Kidney (tissue), 14 donors: ENCODE measurements around the gene GABBR2. TPM values are rescaled to one million over a fixed set of nuclear protein-coding genes. Genes with fewer than 3 reads are reported as not detected.

Source experiments
- DNase-seq, 5 donors: peaks; one replicate each; pipeline ENCODE4 v3.0.0-alpha.2; 2013 to 2020
- FAIRE-seq: peaks from 2 replicates; lab custom pipeline; 2012; peaks lifted over from hg19 to GRCh38; lab: Jason Lieb, UNC
- H3K27ac ChIP-seq, 2 donors: one replicate each; pipeline ENCODE4 v1.7.0; 2013; ENCODE audit warnings: low read depth in 2 of 2, low read length in 2 of 2, inconsistent platforms in 1 of 2
- H3K27me3 ChIP-seq: one replicate; pipeline ENCODE4 v1.7.1; 2013; ENCODE audit warnings: low read length, inconsistent platforms; ENCODE audit not compliant: control insufficient read depth, insufficient read depth
- H3K36me3 ChIP-seq, 3 donors: one replicate each; pipeline versions ENCODE4 v1.7.0 to v1.7.1; 2013; ENCODE audit warnings: low read length in 3 of 3, control low read depth in 1 of 3, inconsistent platforms in 1 of 3; ENCODE audit not compliant: insufficient read depth in 3 of 3, control insufficient read depth in 2 of 3
- H3K4me1 ChIP-seq, 3 donors: one replicate each; pipeline versions ENCODE4 v1.7.0 to v1.7.1; 2013; ENCODE audit warnings: low read length in 3 of 3, inconsistent platforms in 1 of 3, low read depth in 1 of 3; ENCODE audit not compliant: control insufficient read depth in 2 of 3, insufficient read depth in 2 of 3
- H3K4me3 ChIP-seq, 3 donors: one replicate each; pipeline versions ENCODE4 v1.7.0 to v1.8.1; 2013; ENCODE audit warnings: low read length in 3 of 3, control low read depth in 1 of 3, inconsistent platforms in 1 of 3
- H3K9ac ChIP-seq, 3 donors: one replicate each; pipeline versions ENCODE4 v1.7.0 to v1.7.1; 2013; ENCODE audit warnings: low read length in 3 of 3, control low read depth in 1 of 3, inconsistent platforms in 1 of 3
- H3K9me3 ChIP-seq, 3 donors: one replicate each; pipeline versions ENCODE4 v1.7.0 to v1.7.1; 2013; ENCODE audit warnings: low read length in 3 of 3, control low read depth in 1 of 3, inconsistent platforms in 1 of 3; ENCODE audit not compliant: control insufficient read depth in 2 of 3, insufficient read depth in 1 of 3
- intact Hi-C: fragments of 100-400 bp; cut with DNase I; formaldehyde crosslinking; loops from one replicate; pipeline ENCODE4 v1.11.1; 2022
- polyA plus RNA-seq: library from polyadenylated mRNA; stranded (reverse); fragments of 350-450 nt; fragmentation: Illumina TruSeq; extraction: RNeasy Lipid Tissue Mini Kit (QIAGEN cat#74804); gene quantifications from one replicate; pipeline ENCODE4 v1.2.3, GENCODE V29; 2014; ENCODE audit warnings: low read depth, low replicate concordance; ENCODE audit not compliant: insufficient read depth
- total RNA-seq: library from RNA; stranded (reverse); fragmentation: NEBNext Ultra II Directional; extraction: Animal tissue kit (Norgen Biotek cat#: 25700); gene quantifications from one replicate; pipeline ENCODE4 v1.2.1, GENCODE V29; 2021
- TF ChIP-seq, protein P1 (sequence below): IDR thresholded peaks from 3 replicates; pipeline ENCODE4 v1.5.1; 2012; ENCODE audit warnings: mild to moderate bottlenecking, moderate library complexity, borderline replicate concordance; ENCODE audit not compliant: insufficient read depth; ENCODE audit errors: extremely low read depth
- donor health status: control.
- donor health status: control.
- donor health status: control.
- donor health status: control.
- donor health status: control.
- donor health status: DM: yes; HTN: yes; CAD: no.
- donor health status: Normal renal cell carcinoma (clear cell type).

The GABBR2 gene
- total and polyA plus RNA-seq, 2 donors from 2014 or later, result 0.06 TPM; not detected in 1

DNA sequence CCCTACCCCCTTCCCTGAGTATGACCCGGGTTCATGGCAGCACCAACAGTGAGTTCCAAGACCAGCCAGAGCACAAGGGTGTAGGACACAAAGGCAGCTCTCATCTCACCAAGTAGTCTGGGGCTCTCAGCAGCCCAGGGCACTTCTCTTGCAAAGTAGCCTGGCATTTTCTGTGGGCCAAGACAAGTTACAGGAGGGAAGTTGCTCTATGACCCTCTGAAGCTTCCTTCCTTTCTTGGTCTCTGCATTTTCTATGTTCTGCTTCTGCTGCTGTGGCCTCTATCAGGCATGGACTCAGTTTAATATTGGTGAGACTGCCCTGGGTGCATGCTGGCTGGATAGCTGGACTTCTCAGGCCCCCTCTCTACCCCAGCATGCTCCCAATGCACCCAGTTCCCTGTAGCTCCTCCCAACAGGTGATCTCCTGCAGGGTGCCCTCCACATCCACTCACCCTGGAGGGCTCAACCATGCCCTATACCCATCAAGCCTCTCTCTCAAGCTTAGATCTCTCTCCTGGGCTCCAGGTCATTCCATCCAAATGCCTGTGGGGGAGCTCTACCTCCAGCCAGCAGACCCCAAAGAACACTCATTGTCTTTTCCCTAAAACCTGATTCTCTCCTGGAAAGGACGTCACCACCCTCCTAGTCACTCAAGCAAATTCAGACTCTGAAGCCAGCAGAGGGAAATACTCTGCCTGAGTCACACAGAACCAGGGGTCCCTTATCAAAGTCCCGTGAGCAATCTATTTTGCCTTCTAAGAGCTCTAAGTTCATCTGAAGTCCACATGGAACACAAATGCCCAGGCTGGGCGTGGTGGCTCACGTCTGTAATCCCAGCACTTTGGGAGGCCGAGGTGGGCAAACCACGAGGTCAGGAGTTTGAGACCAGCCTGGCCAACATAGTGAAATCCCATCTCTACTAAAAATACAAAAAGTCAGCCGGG lies 467.1 kb downstream of the GABBR2 start:
- Histone ChIP-seq H3K36me3 (no peaks in the 10 kb centered on the region), H3K27me3 (no peaks in the 10 kb centered on the region), H3K9me3 (no peaks in the 10 kb centered on the region), H3K4me1 (no peaks in the 10 kb centered on the region), H3K9ac (no peak overlapping the region), H3K4me3 (no peak overlapping the region), H3K27ac (no peak overlapping the region)
- no peak for DNase-seq
- TF ChIP-seq, protein P1, sequence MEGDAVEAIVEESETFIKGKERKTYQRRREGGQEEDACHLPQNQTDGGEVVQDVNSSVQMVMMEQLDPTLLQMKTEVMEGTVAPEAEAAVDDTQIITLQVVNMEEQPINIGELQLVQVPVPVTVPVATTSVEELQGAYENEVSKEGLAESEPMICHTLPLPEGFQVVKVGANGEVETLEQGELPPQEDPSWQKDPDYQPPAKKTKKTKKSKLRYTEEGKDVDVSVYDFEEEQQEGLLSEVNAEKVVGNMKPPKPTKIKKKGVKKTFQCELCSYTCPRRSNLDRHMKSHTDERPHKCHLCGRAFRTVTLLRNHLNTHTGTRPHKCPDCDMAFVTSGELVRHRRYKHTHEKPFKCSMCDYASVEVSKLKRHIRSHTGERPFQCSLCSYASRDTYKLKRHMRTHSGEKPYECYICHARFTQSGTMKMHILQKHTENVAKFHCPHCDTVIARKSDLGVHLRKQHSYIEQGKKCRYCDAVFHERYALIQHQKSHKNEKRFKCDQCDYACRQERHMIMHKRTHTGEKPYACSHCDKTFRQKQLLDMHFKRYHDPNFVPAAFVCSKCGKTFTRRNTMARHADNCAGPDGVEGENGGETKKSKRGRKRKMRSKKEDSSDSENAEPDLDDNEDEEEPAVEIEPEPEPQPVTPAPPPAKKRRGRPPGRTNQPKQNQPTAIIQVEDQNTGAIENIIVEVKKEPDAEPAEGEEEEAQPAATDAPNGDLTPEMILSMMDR, result no peak
- no peak for FAIRE-seq
- intact Hi-C loops, result no loop called here

DNA sequence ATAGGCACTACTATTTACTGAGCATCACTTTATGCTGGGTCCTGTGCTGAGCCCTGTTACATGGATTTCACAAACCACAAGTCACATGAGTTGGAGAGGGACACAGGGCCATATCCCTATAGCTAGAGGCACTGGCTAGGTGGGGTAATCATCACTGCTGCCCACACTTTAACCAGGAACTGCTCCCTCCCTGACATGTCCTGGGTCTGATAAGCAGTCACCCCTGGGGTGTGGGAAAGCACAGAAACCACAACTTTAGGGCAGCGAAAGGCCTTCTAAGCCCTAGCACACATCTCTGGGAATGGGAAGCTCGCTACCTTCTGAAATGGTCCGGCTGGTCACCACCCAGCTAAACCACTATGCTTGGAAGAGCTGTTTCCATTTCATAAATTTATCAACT lies 468.3 kb downstream of the GABBR2 start:
- no peak for FAIRE-seq
- DNase-seq, result no peak
- Histone ChIP-seq H3K9ac (no peak overlapping the region), H3K36me3 (no peaks in the 10 kb centered on the region), H3K4me3 (no peak overlapping the region), H3K9me3 (no peaks in the 10 kb centered on the region), H3K4me1 (no peaks in the 10 kb centered on the region), H3K27ac (no peak overlapping the region), H3K27me3 (no peaks in the 10 kb centered on the region)
- TF ChIP-seq, protein P1, result no peak
- intact Hi-C loops, result no loop called here

Other genes starting within 250 kb of the GABBR2 start
- 31.8 TPM for gene ANKS6, start 87.6 kb upstream of the GABBR2 start, total RNA-seq
- 22.0 TPM for gene ANKS6, start 87.6 kb upstream of the GABBR2 start, polyA plus RNA-seq
- 10.8 TPM for gene GALNT12, start 98.7 kb upstream of the GABBR2 start, total RNA-seq
- 3.6 TPM for gene GALNT12, start 98.7 kb upstream of the GABBR2 start, polyA plus RNA-seq
- gene COL15A1, start 235.0 kb upstream of the GABBR2 start, total RNA-seq, result 42.0 TPM
- gene COL15A1, start 235.0 kb upstream of the GABBR2 start, polyA plus RNA-seq, result 4.7 TPM